B cell (primary cell): ENCODE results near the gene PCDHA7.

ENCODE experiments used
- CTCF ChIP-seq: fragments of 200-600 bp; IDR thresholded peaks from one replicate; pipeline ENCODE4 v1.8.0; 2022; ENCODE audit warnings: antibody characterized with exemption, mild to moderate bottlenecking
- EZH2 ChIP-seq: IDR thresholded peaks from 2 replicates; pipeline ENCODE4 v1.6.1; 2012; ENCODE audit warnings: borderline replicate concordance, low read depth, mild to moderate bottlenecking, moderate library complexity, low read length; ENCODE audit not compliant: insufficient read depth, poor library complexity, severe bottlenecking

DNA sequence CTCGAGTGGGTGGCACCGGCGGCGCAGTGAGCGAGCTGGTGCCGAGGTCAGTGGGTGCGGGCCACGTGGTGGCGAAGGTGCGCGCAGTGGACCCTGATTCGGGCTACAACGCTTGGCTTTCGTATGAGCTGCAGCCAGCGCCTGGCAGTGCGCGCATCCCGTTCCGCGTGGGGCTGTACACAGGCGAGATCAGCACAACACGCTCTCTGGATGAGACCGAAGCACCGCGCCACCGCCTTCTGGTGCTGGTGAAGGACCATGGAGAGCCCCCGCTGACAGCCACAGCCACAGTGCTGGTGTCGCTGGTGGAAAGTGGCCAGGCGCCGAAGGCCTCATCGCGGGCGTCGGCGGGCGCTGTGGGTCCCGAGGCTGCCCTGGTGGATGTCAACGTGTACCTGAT is 10.6 kb upstream of the PCDHA7 start:
- TF ChIP-seq CTCF, result no peak
- TF ChIP-seq EZH2, result no peak
